ENCODE measurements around the gene OR6N1. TPM values are rescaled to one million over a fixed set of nuclear protein-coding genes. Genes with fewer than 3 reads are reported as not detected.

The OR6N1 gene
- total and polyA plus RNA-seq, 9 of the 15 experiments (the other 6 are each of a cell fraction or from before 2014, with no cell fraction given): 0.01 to 0.07 TPM; not detected in 7

DNA sequence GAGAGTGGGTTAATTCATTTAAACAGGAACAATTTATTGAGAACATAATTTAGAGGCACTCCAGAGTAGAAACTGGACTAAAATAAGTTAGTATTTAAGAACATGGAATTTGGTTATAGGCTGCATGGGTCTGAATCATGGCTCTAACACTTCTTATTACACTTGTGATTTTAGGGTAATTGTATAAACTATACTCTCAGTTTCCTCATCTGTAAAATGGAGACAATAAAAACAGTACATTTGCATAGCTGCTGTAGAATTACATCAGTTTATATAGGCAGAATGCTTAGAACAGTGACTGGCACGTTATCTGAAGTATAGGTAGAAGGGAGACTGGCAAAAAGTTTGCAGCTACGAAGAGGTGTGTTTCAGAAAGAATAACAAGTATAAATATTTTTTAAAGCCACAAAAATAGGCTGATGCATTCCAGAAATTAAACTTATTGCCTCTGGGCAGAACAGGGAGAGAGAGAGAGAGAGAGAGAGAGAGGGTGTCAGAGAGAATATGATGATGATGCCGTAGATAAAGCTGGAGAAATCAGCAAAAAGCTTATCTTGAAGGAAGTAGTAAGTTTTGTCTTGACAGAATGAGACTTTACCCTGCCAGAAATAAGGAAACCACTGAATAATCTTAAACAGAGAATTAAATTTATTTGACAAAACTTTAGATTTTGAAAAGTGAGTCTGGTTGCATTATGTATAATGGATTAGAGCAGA, 43.3 kb downstream of the OR6N1 start (continued):
- no peak for TF ChIP-seq SMARCB1 (IDR thresholded peaks at IDR 0.05; ENCODE audit: insufficient read length, low read depth)
- peak; percentile 68 for TF ChIP-seq SMARCA4 (IDR thresholded peaks at IDR 0.05)
- 0 out of 2 replicates have a peak, but pooled peaks have one; percentile 25 for TF ChIP-seq FOXJ2 (tag; IDR thresholded peaks at IDR 0.05)
- no peak for TF ChIP-seq EHMT2 (IDR thresholded peaks at IDR 0.05)
- TF ChIP-seq ZFPM2 (CRISPR knock-in tag; IDR thresholded peaks at IDR 0.05): no peak
- TF ChIP-seq, protein P1, sequence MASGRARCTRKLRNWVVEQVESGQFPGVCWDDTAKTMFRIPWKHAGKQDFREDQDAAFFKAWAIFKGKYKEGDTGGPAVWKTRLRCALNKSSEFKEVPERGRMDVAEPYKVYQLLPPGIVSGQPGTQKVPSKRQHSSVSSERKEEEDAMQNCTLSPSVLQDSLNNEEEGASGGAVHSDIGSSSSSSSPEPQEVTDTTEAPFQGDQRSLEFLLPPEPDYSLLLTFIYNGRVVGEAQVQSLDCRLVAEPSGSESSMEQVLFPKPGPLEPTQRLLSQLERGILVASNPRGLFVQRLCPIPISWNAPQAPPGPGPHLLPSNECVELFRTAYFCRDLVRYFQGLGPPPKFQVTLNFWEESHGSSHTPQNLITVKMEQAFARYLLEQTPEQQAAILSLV (tag; IDR thresholded peaks at IDR 0.05): no peak
- TF ChIP-seq, protein P2, sequence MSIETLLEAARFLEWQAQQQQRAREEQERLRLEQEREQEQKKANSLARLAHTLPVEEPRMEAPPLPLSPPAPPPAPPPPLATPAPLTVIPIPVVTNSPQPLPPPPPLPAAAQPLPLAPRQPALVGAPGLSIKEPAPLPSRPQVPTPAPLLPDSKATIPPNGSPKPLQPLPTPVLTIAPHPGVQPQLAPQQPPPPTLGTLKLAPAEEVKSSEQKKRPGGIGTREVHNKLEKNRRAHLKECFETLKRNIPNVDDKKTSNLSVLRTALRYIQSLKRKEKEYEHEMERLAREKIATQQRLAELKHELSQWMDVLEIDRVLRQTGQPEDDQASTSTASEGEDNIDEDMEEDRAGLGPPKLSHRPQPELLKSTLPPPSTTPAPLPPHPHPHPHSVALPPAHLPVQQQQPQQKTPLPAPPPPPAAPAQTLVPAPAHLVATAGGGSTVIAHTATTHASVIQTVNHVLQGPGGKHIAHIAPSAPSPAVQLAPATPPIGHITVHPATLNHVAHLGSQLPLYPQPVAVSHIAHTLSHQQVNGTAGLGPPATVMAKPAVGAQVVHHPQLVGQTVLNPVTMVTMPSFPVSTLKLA (conservative IDR thresholded peaks at IDR 0.05): 0 out of 4 replicates have a peak, but pooled peaks of 1 of the 2 experiments have one; percentile 6
- no peak for TF ChIP-seq SRSF1 (IDR thresholded peaks at IDR 0.05; ENCODE audit: low read depth, low read length)
- TF ChIP-seq, protein P3, sequence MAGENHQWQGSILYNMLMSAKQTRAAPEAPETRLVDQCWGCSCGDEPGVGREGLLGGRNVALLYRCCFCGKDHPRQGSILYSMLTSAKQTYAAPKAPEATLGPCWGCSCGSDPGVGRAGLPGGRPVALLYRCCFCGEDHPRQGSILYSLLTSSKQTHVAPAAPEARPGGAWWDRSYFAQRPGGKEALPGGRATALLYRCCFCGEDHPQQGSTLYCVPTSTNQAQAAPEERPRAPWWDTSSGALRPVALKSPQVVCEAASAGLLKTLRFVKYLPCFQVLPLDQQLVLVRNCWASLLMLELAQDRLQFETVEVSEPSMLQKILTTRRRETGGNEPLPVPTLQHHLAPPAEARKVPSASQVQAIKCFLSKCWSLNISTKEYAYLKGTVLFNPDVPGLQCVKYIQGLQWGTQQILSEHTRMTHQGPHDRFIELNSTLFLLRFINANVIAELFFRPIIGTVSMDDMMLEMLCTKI (IDR thresholded peaks at IDR 0.05; ENCODE audit: partially characterized antibody): no peak
- TF ChIP-seq RCOR1 (IDR thresholded peaks at IDR 0.05; ENCODE audit: borderline replicate concordance in 1 of 2, low read depth in 2 of 2, low read length in 2 of 2): peak in 1 of 2 experiments; percentile 41; a peak in 1 of 4 replicates
- TF ChIP-seq, protein P4, sequence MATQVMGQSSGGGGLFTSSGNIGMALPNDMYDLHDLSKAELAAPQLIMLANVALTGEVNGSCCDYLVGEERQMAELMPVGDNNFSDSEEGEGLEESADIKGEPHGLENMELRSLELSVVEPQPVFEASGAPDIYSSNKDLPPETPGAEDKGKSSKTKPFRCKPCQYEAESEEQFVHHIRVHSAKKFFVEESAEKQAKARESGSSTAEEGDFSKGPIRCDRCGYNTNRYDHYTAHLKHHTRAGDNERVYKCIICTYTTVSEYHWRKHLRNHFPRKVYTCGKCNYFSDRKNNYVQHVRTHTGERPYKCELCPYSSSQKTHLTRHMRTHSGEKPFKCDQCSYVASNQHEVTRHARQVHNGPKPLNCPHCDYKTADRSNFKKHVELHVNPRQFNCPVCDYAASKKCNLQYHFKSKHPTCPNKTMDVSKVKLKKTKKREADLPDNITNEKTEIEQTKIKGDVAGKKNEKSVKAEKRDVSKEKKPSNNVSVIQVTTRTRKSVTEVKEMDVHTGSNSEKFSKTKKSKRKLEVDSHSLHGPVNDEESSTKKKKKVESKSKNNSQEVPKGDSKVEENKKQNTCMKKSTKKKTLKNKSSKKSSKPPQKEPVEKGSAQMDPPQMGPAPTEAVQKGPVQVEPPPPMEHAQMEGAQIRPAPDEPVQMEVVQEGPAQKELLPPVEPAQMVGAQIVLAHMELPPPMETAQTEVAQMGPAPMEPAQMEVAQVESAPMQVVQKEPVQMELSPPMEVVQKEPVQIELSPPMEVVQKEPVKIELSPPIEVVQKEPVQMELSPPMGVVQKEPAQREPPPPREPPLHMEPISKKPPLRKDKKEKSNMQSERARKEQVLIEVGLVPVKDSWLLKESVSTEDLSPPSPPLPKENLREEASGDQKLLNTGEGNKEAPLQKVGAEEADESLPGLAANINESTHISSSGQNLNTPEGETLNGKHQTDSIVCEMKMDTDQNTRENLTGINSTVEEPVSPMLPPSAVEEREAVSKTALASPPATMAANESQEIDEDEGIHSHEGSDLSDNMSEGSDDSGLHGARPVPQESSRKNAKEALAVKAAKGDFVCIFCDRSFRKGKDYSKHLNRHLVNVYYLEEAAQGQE (IDR thresholded peaks at IDR 0.05; ENCODE audit: borderline replicate concordance): no peak
- TF ChIP-seq, protein P4 (CRISPR knock-in tag; IDR thresholded peaks at IDR 0.05; ENCODE audit: low read depth): no peak
- no peak for TF ChIP-seq ZNF583 (CRISPR knock-in tag; IDR thresholded peaks at IDR 0.05)
- TF ChIP-seq DNMT1 (IDR thresholded peaks at IDR 0.05): no peak
- no peak for TF ChIP-seq CEBPG (CRISPR knock-in tag; IDR thresholded peaks at IDR 0.05)
- peak in 1 of 2 experiments; percentile 39; a peak in 1 of 4 replicates for TF ChIP-seq CEBPG (tag; conservative IDR thresholded peaks at IDR 0.05 in 1 of 2, IDR thresholded peaks at IDR 0.05 in 1 of 2)
- TF ChIP-seq NFE2 (IDR thresholded peaks at IDR 0.05; ENCODE audit: low read depth): peak; percentile 32; the same call in 1 of the 2 replicates

Data from K562 (cell line).